NAMALWA (cell line): Measurements from ENCODE around the gene LHX8.
"Not testable (repeated sequence)": the region's sequence is repeated elsewhere in the genome, so short reads cannot be mapped to it uniquely, and the experiment has no call there.

ENCODE experiments used
- DNase-seq: peaks from one replicate; pipeline ENCODE4 v3.0.0-alpha.2; 2015; ENCODE audit warnings: low spot score

LHX8 gene

GRCh38 chr1:75133750-75134646 is at the start of gene LHX8:
TSS of gene LHX8 (plus strand) at chr1:75134388. CDS start at chr1:75136615, 2,227 bp downstream.
- DNase-seq = no peak

- no peak for DNase-seq
These were observed 48.3 kb upstream of the LHX8 start for GRCh38 chr1:75085931-75086330.

GRCh38 chr1:75087278-75087677 is 46.9 kb upstream of the LHX8 start:
- DNase-seq = no peak

- DNase-seq = no peak
These were observed 42.0 kb upstream of the LHX8 start for GRCh38 chr1:75092141-75092540.

DNA sequence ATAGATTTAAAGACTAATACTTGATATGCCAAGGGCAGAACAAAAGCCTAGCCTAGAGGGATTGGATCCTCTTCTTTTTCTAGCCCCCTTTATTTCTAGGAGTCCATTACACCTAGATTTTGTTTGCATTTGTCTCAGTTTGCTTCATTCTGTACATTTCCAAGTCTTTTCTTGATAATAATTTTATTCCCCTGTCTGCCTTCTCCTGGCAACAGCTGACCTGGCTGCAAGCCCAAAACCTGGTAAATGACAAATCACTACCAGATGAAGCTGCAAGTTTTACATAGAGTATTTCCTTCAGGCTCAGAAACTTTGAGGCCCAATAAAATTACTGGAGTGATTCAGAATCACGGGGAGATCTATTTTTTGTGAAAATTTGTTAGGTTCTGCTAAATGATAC is 36.5 kb upstream of the LHX8 start:
- no peak for DNase-seq

DNA sequence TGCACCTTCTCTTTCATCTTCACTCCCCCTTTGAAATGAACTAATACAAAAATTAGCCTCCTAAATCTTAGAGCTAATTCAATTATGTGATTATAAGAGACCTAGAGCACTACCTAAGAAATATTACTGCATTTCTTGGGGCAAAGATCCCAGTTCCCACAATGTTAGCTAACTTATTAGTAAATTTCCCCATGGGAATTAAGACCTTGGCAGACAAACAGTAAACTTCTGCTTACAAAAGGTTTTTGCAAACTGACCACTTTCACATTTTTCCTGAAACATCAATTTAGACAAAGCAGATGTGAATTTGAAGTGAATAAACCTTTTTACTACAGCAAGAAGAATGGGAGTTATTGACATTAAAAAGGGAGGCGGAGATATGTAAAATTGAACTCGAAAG is 34.6 kb upstream of the LHX8 start:
- DNase-seq = no peak

DNA sequence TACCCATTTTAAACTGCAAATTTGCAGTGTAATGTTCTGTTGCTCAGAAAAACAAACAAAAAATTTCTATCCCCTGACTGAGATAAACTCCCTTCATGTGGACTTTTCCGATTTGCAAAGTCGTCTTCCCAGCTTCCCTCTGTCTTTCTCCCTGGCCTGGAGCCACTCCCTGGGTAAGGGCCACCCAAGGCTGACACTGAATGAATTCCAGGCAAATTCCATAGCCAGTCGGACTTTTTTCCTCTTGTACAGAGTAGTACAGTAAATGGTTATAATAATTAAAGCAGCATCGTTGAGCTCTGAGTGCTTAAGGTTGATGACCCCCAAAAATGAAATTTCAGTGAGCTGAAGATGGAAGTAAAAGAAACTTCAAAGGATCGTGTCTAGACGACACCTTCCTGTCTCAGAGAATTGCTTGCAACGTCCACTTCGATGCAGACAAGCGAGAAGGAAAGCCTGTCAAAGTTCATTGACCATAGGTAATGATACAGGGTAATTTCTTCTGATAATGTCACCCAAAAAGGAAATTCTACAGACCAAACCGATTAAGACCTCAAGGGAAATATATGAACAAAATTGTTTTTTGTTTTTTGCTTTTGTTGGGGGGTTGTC is 33.6 kb upstream of the LHX8 start:
- no peak for DNase-seq

DNA sequence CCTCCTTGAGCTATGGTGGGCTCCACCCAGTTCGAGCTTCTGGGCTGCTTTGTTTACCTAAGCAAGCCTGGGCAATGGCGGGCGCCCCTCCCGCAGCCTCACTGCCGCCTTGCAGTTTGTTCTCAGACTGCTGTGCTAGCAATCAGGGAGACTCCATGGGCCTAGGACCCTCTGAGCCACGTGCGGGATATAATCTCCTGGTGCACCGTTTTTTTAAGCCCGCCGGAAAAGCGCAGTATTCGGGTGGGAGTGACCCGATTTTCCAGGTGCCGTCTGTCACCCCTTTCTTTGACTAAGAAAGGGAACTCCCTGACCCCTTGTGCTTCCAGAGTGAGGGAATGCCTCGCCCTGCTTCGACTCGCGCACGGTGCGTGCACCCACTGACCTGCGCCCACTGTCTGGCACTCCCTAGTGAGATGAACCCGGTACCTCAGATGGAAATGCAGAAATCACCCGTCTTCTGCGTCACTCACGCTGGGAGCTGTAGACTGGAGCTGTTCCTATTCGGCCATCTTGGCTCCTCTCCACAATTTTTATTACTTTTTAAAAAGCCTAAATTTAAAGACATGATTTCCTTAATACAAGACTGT is 21.7 kb upstream of the LHX8 start:
- DNase-seq = not testable (repeated sequence)

DNA sequence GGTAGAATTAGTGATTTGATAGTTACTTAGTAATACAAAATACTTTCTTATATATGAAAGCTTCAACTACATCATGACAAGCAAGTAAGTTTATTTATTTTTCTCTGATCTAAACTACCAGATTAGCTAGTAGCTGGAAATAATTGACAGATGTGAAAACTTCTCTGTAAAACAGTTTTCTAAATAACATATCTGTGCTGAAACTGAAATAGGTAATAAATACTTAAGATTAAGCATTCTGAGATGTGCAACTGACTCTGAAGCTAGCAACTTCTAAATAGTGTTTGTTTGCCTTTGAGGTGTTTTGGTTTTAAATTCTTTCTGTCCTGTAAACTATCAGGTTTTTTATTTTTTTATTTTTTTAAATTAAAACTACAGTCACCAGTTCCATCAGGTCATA is 18.5 kb upstream of the LHX8 start:
- DNase-seq = no peak

GRCh38 chr1:75123756-75124155 is 10.4 kb upstream of the LHX8 start:
- DNase-seq = no peak

- DNase-seq = no peak
These were observed 9.7 kb upstream of the LHX8 start for GRCh38 chr1:75124510-75124909.

DNA sequence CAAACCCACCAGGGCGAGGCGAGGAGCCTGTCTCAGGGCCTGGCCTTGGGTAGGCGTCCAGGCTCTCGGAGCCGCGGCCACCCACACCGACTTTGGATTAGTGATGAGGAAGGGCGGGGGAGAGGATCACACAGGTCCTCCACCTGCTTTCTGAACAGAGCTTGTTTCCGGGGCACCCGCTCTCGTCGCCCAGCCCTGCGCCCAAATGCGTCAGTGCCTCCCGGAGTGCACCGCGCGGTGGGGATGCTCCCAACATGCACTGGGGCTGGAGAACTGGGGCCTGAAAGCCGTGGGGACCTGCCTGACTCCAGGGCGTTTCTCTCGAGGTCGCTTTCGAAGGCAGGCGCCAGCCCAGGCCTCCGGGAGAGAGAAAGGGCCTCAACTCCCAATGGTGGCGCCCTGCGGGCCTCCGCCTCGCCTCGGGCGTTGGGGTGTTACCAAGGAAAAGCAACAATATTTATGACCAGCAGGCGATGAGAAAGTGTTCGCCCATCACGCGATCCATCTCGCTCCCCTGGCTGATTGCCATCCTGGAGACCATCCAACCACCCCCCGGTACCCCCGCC is 8.9 kb upstream of the LHX8 start:
- no peak for DNase-seq

GRCh38 chr1:75126611-75127101 is 7.5 kb upstream of the LHX8 start:
- no peak for DNase-seq

DNA sequence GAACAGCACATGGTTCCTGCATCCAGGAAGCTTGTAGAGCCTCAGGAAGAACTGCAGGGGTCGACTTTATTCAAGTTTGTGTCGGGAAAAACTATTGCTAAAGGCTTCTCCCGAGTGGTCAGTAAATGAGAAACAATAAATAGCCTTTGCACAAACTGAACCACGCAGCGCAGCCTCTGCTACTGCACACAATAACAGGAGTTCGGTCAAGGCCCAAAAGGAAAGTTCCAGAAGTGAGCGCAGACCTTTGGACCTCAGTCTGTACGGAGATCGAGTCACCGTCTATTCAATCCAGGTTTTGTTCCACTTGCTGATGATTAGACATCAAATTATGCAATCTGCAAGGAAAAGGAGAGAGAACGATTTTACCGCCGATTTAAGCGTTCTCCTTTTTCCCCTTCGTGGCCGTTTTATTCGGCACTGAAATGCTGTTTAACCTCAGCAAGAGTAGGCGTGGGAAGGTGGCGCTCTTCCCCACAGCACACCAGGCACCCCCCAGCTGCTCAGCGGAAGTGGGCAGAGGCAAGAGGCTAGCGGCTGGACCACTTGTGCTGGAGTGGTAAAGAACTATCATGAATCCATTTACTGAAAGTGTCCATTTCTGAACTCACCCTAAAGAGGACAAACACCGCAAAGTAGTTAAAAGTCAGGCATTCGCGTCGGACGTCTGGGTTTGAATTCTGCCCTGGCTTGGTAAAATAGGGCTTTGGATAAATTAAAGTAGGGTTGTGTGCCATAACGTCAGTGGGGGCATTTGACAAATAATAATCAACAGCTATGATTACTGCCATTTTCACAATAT is 6.1 kb upstream of the LHX8 start:
- DNase-seq = no peak

- no peak for DNase-seq
These were observed 4.6 kb upstream of the LHX8 start for GRCh38 chr1:75129660-75129982.

GRCh38 chr1:75129983-75130789 is 4.0 kb upstream of the LHX8 start:
- DNase-seq = no peak

- DNase-seq = no peak
These were observed 3.2 kb upstream of the LHX8 start for GRCh38 chr1:75130865-75131564.

DNA sequence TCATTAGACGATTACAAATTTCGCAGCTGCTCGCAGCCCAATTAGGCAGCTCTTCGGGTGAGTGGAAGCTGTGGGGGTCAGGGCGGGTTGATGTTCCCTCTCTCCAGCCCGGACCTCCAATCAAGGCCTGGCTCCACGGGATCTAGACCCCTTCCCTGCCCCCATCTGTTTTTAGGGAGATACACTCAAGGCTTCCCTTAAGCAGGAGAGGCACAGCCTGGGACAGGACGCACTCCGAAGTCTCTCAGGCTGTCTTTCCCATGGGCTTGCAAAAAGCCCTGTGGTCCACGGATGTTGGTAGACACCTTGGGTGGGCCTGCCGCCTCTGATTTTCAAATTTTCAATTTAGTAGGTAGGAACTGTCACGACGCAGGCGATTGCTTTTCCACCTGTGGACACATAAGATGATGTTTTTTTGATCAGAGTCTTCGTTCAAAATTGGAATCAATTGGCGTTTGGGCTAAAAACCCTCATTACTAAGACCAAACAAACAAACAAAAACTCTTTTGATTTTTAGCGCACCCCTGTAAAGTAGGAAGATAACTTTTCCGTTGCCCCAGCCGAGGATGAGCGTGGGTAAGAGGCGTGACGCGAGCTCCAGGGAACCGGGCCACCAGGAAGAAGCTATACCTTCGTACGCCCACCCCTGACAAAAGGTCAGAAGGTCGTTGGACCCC is 2.5 kb upstream of the LHX8 start:
- DNase-seq = no peak

DNA sequence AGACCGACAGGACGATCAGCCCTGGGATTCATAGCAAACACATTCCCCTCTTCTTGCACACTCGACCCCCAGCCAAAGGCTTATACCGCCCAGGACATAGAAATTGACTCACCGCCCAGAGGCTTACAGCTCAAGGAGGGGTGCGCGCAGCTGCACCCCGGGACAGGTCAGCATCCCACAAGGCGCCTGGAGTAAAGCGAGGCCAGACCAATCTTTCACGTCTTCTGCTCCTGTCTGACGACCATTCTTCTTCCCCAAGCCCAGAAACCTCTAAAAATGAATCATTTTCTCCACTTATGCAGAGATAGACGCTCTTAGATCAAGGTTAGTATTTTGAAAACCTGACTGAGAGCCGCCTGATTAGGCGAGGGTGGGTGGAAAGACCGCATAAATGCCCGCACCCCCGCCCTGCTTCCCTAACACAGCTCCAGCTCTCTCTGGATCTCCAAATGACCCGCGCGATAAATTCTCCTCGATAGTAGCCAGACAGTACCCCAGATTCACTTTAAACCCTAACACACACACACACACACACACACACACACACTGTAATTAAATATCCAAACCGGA is 1.9 kb upstream of the LHX8 start:
- no peak for DNase-seq
